Measurements from ENCODE around the gene GCAT. TPM values are rescaled to one million over a fixed set of nuclear protein-coding genes. Genes with fewer than 3 reads are reported as not detected.

GCAT gene
- total RNA-seq, 4 donors from 2014 or later, result 10.3 to 39.8 (median 21.5) TPM

- Histone ChIP-seq H3K27ac (peak overlapping the region; percentile 68 to 93 (median 88)), H3K36me3 (peaks cover 0 to 13% (median 0%) of the 10 kb centered on the region in 3 donors)
- DNase-seq (ENCODE audit: low spot score in 2 of 2), result peak in 1 of 2 donors; percentile 17
Observed at GRCh38 chr22:37843741-37844089, 36.0 kb downstream of the GCAT start.

GRCh38 chr22:37844904-37845329 is 37.2 kb downstream of the GCAT start:
- Histone ChIP-seq H3K27me3 (no peaks in the 10 kb centered on the region), H3K36me3 (peaks cover 0 to under 1% (median 0%) of the 10 kb centered on the region in 3 donors), H3K4me1 (peaks cover 0 to 33% (median 19%) of the 10 kb centered on the region in 4 donors), H3K9me3 (no peaks in the 10 kb centered on the region), H3K4me3 (peak overlapping the region; percentile 34 to 95 (median 84)), H3K27ac (peak overlapping the region in 3 of 4 donors; percentile 87 to 93 (median 89))
- no peak for TF ChIP-seq CTCF (IDR thresholded peaks at IDR 0.05)
- no peak for DNase-seq (ENCODE audit: low spot score in 2 of 2)
- 88 to 91% methylated on average over 6 of the region's 6 CpGs for WGBS, 2 donors

More at GRCh38 chr22:37843741-37844089, 36.0 kb downstream of the GCAT start:
- 0% methylated on average over 12 to 29 of the region's 46 CpGs for WGBS, 2 donors
- Histone ChIP-seq H3K4me3 (peak overlapping the region; percentile 52 to 95 (median 84)), H3K9me3 (no peaks in the 10 kb centered on the region), H3K4me1 (peaks cover 0 to 29% (median 17%) of the 10 kb centered on the region in 4 donors), H3K27me3 (no peaks in the 10 kb centered on the region)
- TF ChIP-seq CTCF (IDR thresholded peaks at IDR 0.05) (no peak), POLR2A (IDR thresholded peaks at IDR 0.05) (no peak), EP300 (IDR thresholded peaks at IDR 0.05) (no peak)

- H3K27ac ChIP-seq, result no peak overlapping the region
- H3K36me3 ChIP-seq, result peaks cover 0 to 3% (median 0%) of the 10 kb centered on the region in 3 donors
- no peak for TF ChIP-seq CTCF (IDR thresholded peaks at IDR 0.05)
- no peak for TF ChIP-seq EP300 (IDR thresholded peaks at IDR 0.05)
- no peak for TF ChIP-seq POLR2A (IDR thresholded peaks at IDR 0.05)
- no peak overlapping the region for H3K4me3 ChIP-seq
- no peaks in the 10 kb centered on the region for H3K9me3 ChIP-seq
- 89 to 93% methylated on average over 2 of the region's 2 CpGs for WGBS, 2 donors
- no peak for DNase-seq (ENCODE audit: low spot score in 2 of 2)
- H3K4me1 ChIP-seq, result peaks cover 0 to 48% (median 28%) of the 10 kb centered on the region in 4 donors
- H3K27me3 ChIP-seq, result no peaks in the 10 kb centered on the region
Observed at GRCh38 chr22:37846433-37846832, 38.7 kb downstream of the GCAT start.

GRCh38 chr22:37848587-37849088 is 40.9 kb downstream of the GCAT start:
- DNase-seq (ENCODE audit: low spot score in 2 of 2), result no peak
- 36 to 43% methylated on average over 27 of the region's 27 CpGs for WGBS, 2 donors

More at GRCh38 chr22:37848587-37849088, 40.9 kb downstream of the GCAT start:
- Histone ChIP-seq H3K4me1 (peaks cover 0 to 33% (median 14%) of the 10 kb centered on the region in 4 donors), H3K27me3 (no peaks in the 10 kb centered on the region), H3K27ac (peak overlapping the region; percentile 49 to 92 (median 91)), H3K4me3 (peak overlapping the region; percentile 64 to 97 (median 70)), H3K36me3 (peaks cover 0 to 25% (median 0%) of the 10 kb centered on the region in 3 donors), H3K9me3 (no peaks in the 10 kb centered on the region)
- TF ChIP-seq CTCF (IDR thresholded peaks at IDR 0.05) (no peak), EP300 (IDR thresholded peaks at IDR 0.05) (no peak), POLR2A (IDR thresholded peaks at IDR 0.05) (no peak)
